HG02884 (cell line): Measurements from ENCODE around the gene KLHL40.

ENCODE experiments used
- ATAC-seq: cut with Tn5 transposase; IDR thresholded peaks from one replicate; pipeline ENCODE4 v1.9.1; 2021; ENCODE audit warnings: mild to moderate bottlenecking, moderate library complexity; ENCODE audit not compliant: unreplicated experiment

The KLHL40 gene

GRCh38 chr3:42656680-42657610, 28.4 kb upstream of the KLHL40 start:
- ATAC-seq, result no peak

DNA sequence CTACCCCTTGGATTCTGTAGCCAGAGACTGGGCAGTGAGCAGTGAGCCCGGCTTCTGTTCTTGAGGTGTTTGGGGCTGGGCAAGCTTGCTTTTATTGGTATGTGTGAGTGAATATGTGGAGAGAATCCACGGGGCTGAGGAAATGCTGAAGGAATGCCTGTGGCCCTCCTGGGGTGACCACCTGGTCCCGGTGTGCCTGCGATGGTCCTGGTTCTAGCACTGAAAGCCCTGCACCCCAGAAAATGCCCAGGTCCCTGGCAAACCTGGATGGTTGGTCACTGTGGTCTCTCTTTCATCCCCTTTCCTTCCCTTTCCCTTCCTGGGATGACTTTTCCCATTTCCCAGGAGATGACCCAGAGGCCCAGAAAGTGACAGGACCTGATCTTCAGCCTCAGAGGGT, 27.7 kb upstream of the KLHL40 start:
- ATAC-seq, result no peak

DNA sequence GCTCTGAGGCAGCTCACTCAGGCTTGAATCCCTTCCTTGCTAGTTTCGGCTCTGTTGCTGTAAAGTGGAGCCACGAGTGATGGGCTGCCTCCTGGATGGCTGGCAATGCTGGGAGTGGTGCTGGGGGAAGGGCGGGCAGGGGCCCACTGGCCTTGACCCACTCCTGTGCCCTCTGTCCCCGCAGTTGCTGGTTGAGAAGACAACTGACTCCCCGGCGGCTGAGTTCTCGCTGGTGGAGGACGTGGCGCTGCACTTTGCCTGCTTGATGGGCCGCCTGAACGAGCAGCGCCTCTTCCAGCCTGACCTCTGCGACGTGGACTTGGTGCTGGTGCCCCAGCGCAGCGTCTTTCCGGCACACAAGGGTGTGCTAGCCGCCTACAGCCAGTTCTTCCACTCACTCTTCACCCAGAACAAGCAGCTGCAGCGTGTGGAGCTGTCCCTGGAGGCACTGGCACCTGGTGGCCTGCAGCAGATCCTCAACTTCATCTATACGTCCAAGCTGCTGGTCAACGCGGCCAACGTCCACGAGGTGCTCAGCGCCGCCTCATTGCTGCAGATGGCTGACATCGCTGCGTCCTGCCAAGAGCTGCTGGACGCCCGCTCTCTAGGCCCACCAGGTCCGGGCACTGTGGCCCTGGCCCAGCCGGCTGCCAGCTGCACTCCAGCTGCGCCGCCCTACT, 27.1 kb upstream of the KLHL40 start:
- ATAC-seq, result no peak

DNA sequence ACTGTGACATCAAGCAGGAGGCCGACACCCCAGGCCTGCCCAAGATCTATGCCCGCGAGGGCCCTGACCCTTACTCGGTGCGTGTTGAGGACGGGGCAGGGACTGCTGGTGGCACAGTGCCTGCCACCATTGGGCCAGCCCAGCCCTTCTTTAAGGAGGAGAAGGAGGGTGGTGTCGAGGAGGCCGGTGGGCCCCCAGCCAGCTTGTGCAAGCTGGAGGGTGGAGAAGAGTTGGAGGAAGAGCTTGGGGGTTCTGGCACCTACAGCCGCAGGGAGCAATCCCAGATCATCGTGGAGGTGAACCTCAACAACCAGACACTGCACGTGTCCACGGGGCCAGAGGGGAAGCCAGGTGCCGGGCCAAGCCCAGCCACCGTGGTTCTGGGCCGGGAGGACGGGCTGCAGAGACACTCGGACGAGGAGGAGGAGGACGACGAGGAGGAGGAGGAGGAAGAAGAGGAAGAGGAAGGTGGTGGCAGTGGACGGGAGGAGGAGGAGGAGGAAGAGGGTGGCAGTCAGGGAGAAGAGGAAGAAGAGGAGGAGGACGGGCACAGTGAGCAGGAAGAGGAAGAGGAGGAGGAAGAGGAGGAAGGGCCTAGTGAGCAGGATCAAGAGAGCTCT, 26.5 kb upstream of the KLHL40 start:
- no peak for ATAC-seq

- no peak for ATAC-seq
These were observed 25.7 kb upstream of the KLHL40 start for GRCh38 chr3:42659451-42660130.

GRCh38 chr3:42660131-42660715, 25.1 kb upstream of the KLHL40 start:
- no peak for ATAC-seq

- no peak for ATAC-seq
These were observed 24.4 kb upstream of the KLHL40 start for GRCh38 chr3:42660898-42661297.

- no peak for ATAC-seq
These were observed 23.7 kb upstream of the KLHL40 start for GRCh38 chr3:42661593-42662022.

GRCh38 chr3:42662037-42662812, 23.1 kb upstream of the KLHL40 start:
- ATAC-seq, result no peak

GRCh38 chr3:42662813-42663535, 22.4 kb upstream of the KLHL40 start:
- ATAC-seq, result no peak

DNA sequence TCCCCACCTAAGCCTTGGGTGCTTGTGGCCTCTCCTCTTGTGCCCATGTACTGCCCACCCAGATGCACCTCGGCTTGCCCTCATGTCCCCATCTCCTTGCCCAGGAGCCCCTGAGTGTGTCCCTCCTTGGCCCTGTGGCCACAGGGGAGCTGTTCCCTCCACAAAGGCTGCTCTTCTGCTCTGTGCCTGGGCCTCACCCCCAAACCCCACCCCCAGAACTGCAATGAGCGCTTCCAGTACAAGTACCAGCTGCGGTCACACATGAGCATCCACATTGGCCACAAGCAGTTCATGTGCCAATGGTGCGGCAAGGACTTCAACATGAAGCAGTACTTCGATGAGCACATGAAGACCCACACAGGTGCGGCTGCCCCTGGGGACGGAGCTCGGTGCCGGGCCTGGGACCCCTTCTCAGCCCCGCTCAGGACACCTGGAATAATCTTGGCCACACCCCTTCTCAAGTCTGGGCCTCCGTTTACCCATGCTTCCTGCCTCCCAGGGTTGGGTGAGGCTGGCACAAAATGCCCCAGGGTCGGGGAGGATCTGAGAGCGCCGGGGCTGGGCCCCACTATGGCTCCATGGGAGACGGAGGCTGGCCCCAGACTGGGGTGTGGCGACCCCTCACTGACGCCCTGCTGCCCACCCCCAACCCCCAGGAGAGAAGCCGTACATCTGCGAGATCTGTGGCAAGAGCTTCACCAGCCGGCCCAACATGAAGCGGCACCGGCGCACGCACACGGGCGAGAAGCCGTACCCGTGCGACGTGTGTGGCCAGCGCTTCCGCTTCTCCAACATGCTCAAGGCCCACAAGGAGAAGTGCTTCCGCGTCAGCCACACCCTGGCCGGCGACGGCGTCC, 21.5 kb upstream of the KLHL40 start:
- no peak for ATAC-seq

GRCh38 chr3:42664438-42664803, 20.9 kb upstream of the KLHL40 start:
- ATAC-seq, result no peak

- ATAC-seq, result no peak
These were observed 20.1 kb upstream of the KLHL40 start for GRCh38 chr3:42665050-42665878.

DNA sequence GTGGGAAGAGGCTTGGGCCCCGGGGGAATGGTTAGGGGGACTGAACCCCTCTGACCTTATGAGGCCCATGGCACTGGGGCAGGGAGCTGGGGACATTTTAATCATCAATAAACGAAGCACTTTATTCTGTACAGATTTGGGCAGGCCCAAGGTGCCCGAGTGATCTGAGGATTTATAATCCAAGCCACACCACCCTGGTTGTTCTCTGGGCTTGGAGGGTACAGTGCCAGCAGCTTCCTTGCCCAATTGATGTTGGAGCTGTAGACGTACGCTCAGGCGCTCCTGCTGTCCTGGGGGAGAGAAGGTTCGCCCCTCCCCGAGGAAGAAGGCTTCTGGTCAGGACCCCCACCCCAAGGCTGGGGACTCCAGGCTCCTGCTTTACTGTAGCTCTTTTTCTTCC, 19.3 kb upstream of the KLHL40 start:
- ATAC-seq, result no peak

- ATAC-seq, result no peak
These were observed 18.7 kb upstream of the KLHL40 start for GRCh38 chr3:42666577-42666998.

DNA sequence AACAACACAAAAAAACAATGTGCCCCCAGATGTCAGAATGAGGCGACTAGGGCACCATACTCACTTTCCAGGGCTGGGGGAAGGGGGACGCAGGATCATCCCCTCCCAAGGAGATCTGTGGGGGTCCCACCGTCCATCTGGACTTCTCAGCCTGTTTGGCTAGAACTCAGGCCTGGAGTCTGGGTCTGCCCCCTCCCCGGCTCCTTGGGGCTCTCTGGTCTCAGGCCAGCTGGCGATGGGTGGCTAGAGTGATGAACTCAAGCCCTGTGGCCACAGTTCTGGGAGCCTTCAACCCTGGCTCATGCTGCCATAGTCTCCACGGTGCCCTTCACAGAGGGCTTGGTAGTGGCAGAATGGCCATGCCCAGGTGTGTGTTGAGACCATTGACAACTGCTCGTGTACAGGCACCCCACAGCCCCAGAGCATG, 18.2 kb upstream of the KLHL40 start:
- ATAC-seq, result no peak
